HG02852 (cell line): ENCODE data around the gene BAZ1B.
"Not testable (repeated sequence)": the region's sequence is repeated elsewhere in the genome, so short reads cannot be mapped to it uniquely, and the experiment has no call there.

Source experiments
- ATAC-seq: cut with Tn5 transposase; IDR thresholded peaks from one replicate; pipeline ENCODE4 v1.9.1; 2021; ENCODE audit warnings: mild to moderate bottlenecking, moderate library complexity; ENCODE audit not compliant: unreplicated experiment

BAZ1B gene, protein sequence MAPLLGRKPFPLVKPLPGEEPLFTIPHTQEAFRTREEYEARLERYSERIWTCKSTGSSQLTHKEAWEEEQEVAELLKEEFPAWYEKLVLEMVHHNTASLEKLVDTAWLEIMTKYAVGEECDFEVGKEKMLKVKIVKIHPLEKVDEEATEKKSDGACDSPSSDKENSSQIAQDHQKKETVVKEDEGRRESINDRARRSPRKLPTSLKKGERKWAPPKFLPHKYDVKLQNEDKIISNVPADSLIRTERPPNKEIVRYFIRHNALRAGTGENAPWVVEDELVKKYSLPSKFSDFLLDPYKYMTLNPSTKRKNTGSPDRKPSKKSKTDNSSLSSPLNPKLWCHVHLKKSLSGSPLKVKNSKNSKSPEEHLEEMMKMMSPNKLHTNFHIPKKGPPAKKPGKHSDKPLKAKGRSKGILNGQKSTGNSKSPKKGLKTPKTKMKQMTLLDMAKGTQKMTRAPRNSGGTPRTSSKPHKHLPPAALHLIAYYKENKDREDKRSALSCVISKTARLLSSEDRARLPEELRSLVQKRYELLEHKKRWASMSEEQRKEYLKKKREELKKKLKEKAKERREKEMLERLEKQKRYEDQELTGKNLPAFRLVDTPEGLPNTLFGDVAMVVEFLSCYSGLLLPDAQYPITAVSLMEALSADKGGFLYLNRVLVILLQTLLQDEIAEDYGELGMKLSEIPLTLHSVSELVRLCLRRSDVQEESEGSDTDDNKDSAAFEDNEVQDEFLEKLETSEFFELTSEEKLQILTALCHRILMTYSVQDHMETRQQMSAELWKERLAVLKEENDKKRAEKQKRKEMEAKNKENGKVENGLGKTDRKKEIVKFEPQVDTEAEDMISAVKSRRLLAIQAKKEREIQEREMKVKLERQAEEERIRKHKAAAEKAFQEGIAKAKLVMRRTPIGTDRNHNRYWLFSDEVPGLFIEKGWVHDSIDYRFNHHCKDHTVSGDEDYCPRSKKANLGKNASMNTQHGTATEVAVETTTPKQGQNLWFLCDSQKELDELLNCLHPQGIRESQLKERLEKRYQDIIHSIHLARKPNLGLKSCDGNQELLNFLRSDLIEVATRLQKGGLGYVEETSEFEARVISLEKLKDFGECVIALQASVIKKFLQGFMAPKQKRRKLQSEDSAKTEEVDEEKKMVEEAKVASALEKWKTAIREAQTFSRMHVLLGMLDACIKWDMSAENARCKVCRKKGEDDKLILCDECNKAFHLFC (N-terminal part only)

DNA sequence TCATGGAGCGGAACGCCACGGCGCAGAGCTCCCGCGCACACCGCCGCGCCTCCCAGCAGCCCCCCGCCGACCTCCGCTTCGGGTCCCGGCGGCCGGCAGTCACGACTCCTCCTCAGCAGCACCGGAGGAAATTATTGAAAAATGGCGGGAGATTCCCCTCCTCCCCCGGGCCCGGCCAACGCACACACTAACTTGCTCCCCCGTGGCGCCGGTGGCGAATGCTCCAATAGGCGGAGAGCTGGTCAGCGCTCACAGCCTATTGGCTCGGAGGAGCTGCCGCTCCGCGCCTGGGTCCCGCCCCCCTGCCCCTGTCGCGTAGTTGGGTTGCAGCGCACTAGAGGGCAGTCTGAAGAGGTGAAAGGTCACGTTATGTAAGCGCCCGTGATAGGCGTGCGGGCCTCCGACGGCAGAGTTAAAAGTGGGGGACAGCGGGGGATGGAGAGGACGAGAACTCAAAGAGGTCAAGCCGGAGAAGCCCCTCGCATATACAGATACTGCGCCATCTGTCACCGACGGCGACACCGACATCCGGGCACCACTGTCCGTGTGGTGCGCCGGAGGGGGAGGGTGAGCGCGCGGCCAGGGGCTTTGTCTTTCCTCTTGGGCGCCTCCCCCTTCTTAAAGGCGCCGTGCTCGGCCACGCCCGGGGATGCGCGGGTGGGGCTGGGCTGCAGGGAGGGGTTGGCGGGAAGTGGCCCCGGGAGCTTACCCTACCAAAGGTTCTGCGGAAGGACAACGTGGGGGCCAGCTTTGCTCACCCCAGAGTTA lies at the start of gene BAZ1B:
BAZ1B (minus strand) TSS at position 189 of the 768 bp plus-strand sequence. CDS start 360 bp downstream, outside the sequence.
- peak; percentile 85 for ATAC-seq

DNA sequence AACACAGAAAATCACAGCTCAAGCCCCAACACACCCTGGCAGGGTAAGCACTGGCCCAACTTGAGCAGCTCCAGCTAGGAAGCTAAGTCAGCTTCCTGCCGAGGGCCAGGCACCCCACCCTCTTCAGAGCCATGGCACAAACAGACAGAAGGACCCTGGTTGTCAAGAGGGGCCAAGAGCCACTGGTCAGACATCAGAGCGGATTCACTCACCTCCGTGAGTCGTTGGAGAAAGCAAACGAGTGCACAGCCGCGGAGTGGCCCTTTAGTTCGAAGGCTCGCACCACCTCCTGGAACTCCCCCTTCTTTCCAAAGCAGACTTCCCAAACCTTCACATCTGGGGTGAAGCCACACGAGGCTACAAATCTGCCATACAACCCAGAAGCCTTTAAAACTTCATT lies 48.9 kb upstream of the BAZ1B start:
- ATAC-seq, result no peak

DNA sequence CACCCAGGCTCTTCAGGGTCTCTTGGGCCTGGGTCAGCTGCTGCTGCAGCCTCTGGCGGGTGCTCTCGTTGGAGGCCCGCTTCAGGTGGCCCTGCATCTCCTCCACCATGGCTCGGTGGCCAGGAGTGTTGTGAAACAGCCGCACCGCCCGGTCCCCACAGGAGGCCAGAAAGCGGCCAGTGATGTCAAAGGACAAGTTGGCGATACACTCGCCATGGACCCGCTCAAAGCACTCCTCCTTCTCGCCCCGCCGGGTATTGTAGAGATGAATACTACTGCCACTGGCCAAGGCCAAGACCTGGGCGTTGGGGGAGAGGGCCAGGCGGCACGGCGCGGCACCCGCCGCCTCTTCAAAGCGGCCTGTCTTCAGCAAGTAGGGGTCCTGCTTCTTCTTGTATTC lies 48.4 kb upstream of the BAZ1B start:
- no peak for ATAC-seq

DNA sequence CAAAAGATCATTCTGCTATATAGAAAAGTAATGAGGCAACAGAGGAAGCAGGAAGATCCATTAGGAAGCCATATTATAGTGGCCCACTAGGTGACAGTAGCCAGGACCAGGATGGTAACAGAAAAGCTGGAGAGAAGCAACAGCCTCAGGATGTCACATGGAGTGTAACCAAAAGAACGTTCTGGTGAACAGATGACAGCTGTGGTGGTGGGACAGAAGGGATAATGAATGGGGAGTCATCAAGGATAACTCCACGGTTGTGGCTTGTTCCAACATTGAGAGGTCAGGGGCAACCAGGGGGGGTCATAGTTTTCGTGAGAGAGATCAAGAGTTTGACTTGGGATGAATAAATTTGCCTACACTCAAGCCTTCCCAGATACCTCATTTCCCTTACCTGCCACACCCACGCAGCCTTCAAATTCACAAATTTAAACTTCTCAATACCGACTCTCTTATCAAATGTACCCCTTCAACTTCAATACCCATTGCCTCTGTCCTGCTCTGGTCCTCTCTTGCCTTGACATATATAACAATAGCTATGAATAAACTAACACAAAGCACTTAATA lies 47.0 kb upstream of the BAZ1B start:
- no peak for ATAC-seq

DNA sequence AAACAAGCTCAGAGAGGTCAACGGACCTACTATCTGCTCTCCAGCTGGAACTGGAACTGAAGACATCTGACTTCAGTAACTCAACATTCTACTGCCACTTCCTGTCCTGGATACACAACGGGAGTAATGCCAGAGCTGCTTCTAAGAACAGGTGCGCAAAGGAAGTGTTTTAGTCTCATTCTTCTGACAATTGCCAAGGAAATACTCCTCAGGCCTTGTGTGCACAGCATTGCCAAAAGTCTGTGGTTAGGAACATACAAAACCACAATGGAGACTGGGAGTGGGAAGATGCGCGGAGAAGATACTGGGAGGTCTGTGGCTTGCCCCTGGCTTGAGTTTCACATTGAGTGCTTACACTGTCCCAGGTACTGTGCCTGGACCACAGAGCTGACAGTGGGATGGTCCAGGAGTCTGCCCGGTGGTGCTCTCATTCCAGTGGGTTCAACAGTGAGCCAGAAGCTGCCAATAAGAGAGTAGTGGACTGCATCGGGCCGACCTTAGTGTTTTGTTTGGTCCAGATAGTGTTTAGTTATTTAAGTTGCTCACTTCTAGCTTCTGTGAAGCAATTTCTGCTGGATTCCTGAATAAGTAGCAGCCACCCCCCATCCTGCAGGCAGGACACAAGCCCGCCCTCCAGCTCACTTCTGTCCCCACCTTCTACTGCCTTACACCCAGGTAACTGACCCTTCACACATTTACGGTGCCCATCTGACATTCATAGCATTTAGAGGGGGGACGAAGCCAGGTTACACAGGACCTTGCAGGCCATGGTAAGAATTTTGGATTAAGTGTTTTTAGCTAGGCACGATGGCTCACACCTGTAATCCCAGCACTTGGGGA lies 46.0 kb upstream of the BAZ1B start:
- no peak for ATAC-seq

DNA sequence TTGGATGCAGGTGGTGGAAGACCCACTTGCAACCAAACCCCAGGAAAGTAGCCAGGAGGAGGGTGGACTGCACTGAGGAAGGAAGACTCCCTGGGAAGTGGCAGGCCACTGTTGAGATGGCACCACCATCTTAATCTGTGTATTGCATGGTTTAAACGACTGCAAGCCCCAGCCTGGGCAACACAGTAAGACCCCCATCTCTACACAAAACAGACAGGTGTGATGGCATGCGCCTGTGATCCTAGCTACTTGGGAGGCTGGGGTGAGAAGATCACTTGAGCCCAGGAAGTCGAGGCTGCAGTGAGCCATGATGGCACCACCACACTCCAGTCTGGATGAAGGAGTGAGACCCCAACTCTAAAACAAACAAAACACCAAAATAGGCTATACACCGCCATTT lies 45.0 kb upstream of the BAZ1B start:
- ATAC-seq, result no peak

DNA sequence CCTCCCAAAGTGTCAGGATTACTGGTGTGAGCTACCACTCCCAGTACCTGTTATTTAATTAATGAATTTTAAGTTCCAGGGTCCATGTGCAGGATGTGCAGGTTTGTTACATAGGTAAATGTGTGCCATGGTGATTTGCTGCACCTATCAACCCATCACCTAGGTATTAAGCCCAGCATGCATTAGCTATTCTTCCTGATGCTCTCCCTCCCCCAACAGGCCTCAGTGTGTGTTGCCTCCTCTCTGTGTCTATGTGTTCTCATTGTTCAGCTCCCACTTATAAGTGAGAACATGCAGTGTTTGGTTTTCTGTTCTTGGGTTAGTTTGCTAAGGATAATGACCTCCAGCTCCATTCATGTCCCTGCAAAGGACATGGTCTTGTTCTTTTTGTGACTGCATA lies 44.3 kb upstream of the BAZ1B start:
- not testable (repeated sequence) for ATAC-seq

DNA sequence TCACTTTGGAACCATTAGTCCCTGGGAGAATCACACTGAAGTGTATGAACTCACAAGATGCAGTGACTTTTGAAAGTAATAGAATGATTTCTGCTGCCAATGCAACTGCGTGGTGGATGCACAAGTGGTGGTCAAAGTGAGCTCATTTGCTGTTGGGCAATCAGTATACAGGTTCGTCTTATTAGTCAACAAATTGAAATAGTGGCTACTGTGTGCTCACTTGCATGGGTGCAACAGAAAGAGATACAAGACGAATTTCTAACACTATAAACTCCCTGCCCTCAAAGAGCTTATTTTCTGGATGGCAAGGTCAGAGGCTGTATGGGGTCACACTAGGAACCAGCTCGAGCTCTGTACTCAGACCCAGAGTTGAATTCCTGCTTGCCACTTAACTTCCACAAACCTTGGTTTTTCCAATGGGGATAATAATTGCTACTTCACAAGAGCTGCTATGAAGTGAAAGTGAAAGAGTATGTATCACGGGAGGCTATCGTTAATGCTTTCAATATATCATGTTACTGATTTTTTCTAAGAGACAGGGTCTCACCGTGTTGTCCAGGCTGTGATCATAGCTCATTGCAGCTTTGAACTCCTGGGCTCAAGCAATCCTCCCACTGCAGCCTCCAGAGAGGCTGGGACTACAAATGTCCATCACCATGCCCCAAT lies 43.7 kb upstream of the BAZ1B start:
- ATAC-seq, result no peak

DNA sequence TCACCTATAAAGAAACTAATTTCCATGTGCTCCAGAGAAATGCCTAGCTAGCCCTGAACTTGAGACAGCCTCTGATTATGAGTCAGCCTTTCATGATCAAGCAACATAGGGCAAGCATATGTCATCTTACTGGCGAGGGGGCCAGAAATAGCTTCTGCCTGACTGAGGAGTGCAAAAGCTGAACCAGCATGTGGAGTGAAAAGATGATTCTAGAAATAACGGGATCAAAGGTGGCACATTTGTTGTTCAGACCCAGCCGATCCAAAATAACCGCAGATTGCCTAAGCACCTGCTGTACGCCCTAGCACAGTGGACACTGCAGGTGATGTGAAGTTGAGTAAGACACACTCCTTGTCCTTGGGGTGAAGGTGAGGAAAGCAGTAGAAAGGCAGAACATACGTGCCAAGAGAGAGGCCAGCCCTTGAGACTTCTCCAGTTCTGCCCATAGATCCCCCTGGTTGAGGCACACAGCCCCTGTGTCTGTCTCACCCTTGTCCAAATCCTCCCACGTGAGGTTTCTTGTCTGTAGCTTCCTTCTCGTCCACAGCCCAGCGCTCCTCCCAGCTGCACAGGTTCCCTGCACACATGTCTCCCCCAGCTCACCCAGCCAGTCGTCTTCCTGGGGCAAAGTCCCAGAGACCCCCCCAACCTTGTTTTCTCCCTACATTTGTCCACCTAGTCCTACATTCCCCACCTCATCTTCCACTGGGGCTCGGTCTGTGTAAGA lies 38.2 kb upstream of the BAZ1B start:
- ATAC-seq, result no peak

DNA sequence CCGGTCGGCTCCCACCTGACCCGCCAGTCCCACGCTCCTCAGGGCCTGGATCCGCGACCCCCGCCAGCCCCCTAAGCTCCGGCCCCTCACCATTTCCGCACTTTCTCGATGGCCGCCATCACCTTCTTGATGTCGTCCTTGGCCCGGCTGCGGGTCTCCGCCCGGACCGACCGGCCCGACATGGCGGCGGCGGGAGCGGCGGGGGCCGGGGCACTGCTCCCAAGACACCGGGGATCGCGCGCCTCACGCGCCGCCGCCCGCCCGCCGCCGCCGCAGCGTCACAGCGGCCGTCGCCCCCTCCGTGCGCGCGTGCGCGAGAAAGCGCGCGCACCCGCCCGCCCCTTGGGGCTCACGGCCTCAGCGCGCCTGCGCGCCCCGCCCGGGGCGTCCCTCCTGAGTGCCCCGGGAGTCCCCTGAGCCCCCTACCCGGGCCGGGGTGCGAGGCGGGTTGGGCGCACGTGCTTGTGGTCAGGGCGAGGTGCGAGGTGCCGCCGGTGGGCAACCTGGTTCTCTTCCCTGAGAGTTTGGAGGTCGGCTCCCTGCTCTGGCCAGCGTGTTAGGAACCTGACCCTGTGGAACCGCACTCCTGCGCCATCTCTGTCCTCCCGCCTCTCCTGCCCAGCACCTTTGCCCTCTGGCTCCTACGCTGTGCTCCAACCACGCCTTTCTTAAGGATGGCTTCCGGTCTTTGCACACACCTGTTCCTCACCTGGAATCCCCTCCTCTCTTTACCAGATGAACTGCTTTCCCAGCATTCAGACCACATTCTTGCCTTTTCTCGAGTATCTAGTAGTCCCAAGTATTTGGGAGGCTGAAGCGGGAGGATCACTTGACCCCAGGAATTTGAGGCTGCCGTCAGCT lies 35.5 kb upstream of the BAZ1B start, which contains the start of gene BCL7B:
BCL7B (minus strand) TSS at position 294 of the 861 bp plus-strand sequence; CDS start at position 182, 112 bp downstream.
- peak; percentile 51 for ATAC-seq

DNA sequence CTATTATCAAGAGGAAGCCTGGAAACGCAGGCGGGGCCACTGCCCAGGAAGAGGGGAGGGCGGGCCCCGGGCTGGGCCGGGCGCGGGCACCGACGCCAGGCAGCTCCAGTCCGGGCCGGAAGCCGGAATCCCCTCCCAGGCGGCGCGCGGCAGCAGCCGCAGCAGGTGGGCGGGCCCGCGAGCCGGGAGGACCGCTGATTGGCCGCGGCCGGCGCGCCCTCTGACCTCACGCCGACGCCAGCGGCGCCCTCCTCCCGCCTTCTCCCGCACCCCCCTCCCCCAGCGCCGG lies 35.0 kb upstream of the BAZ1B start:
- peak; percentile 86 for ATAC-seq

DNA sequence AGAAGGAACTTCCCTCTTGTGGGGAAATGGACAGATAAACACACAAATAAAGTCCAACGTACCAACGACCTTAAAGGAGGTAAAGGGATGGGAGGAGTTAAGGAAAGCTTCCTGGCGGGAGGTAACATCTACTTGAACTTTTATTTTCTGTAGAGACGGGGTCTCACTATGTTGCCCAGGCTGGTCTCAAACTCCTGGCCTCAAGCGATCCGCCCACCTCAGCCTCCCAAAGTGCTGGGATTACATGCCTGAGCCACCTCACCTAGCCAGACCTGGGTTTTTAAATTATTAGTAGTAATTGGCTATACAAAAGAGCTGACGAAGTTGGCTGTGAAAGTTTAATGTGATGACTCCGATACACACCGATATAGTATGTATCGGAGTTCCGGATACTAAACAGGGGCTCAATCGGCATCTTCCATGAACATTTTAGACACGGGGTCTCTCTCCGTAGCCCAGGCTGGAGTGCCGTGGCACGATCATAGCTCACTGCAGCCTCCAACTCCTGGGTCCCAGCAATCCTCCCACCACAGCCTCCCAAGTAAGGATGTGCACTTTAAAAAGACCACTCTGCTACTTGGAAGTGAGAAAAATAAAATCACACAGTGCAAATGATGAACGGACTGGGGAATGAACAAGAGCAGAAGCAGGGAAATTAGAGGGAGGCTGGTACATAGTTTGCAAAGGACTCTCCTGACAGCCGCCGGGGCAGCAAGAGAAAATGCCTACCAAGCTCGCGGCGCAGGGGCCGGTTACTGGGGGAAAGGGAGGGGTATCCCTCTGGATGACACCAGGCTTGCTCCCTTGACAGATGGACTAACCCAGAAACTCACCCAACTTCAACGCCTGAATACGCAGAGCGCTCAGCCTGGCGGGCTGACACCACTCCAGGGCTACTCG lies 34.4 kb upstream of the BAZ1B start:
- no peak for ATAC-seq

DNA sequence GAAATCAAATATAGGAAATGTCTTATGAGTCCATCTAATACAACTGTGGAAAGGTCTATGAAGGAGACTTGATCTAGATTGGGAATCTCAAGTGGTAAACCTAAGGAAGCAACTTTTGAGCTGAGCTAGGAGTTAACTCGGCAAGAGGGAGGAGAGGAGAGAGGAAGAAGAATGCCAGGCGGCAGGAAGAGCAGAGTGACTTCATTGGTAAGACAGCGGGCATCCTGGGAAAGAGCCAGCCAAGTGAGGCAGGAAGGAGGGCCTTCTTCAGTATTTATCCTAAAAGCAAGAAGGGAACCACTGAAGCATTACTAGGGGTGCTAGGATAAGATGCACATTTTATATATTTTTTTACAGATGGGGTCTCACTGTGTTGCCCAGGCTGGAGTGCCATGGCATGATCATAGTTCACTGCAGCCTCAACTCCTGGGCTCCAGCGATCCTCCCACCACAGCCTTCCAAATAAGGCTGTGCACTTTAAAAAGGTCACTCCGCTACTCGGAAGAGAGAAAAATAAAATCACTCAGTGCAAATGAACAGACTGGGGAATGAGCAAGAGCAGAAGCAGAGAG lies 33.4 kb upstream of the BAZ1B start:
- no peak for ATAC-seq

DNA sequence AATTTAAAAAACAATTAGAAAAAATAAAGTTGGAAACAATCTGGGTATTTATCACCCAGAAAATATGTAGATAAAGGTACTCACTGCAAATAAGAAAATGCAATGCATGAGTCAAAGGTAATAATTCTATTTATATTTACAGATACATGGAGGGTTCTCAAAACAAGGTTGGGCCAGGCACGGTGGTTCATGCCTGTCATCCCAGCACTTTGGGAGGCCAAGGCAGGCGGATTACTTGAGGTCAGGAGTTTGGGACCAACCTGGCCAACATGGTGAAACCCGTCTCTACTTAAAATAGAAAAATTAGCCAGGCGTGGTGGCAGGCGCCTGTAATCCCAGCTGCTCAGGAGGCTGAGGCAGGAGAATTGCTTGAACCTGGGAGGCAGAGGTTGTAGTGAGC lies 28.0 kb upstream of the BAZ1B start:
- ATAC-seq, result not testable (repeated sequence)

DNA sequence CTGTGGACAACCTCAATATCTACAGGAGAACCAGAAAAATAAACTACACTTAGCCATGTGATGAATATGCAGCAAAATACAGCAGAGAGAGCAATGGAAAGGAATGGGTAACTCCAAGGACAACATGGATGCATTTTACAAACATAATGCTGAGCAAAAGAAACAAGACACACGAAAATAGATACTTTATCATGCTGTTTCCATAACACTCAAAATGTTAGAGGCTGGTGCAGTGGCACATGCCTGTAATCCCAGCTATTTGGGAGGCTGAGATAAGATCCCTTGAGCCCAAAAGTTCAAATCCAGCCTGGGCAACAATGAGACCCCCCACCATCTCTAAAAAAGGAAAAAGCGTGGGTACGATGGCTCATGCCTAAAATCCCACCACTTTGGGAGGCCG lies 27.1 kb upstream of the BAZ1B start:
- no peak for ATAC-seq

DNA sequence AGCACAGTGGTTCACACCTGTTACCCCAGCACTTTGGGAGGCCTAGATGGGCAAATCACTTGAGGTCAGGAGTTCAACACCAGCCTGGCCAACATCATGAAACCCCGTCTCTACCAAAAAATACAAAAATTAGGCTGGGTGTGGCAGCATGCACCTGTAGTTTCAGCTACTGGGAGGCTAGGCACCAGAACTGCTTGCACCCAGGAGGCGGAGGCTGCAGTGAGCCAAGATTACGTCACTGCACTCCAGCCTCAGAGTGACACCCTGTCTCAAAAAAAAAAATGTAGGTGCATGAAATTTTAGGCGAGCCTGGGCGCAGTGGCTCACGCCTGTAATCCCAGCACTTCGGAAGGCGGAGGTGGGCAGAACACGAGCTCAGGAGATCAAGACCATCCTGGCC lies 25.7 kb upstream of the BAZ1B start:
- no peak for ATAC-seq
